K562 (cell line): ENCODE data around the gene ZNRF3. TPM values are rescaled to one million over a fixed set of nuclear protein-coding genes. Genes with fewer than 3 reads are reported as not detected.

Experiments
- ATAC-seq: fragments of 200-7000 bp; cut with Tn5 transposase; 3 replicates; pipeline ENCODE4 v1.9.1; 2020; ENCODE audit warnings: moderate library complexity
- BruUV-seq: library from RNA; stranded (reverse); fragments of 400-500 nt; replicated peaks from 2 replicates; lab custom pipeline; 2021; lab: Mats Ljungman, UMichigan
- CTCF ChIA-PET: fragments of 300-600 bp; formaldehyde crosslinking; extraction: SDS; loops from one replicate; lab custom pipeline; 2021; ENCODE audit warnings: low intra/inter-chr PET ratio; lab: Yijun Ruan, JAX
- POLR2A ChIA-PET: fragments of 300-600, 350-650 bp; sonication (Branson Sonifier 250); formaldehyde crosslinking; extraction: SDS; loops from one replicate; lab custom pipeline; 2021; ENCODE audit warnings: antibody characterized with exemption, inconsistent platforms; lab: Yijun Ruan, JAX
- DNase-seq, 4 experiments: peaks; one replicate each; pipeline versions ENCODE4 v3.0.0 to v3.0.0-alpha.2; 2011 to 2018; ENCODE audit warnings: low spot score in 3 of 4, mixed read lengths in 3 of 4; ENCODE audit errors: extremely low read depth in 1 of 4
- FAIRE-seq: peaks from 2 replicates; lab custom pipeline; 2011; peaks lifted over from hg19 to GRCh38; lab: Jason Lieb, UNC
- H2AFZ ChIP-seq: 2 replicates; pipeline ENCODE4 v1.6.0; 2011; ENCODE audit warnings: low read depth, low read length, control low read depth, inconsistent platforms
- H3K27ac ChIP-seq: fragments of 200-600 bp; 3 replicates; pipeline ENCODE4 v1.8.0; 2011; ENCODE audit warnings: low read depth, mild to moderate bottlenecking, control low read depth, inconsistent platforms, low read length, moderate library complexity, mixed read lengths; ENCODE audit errors: extremely low read depth
- H3K27me3 ChIP-seq, 2 experiments: fragments of 300-600 bp in 1 of 2; 2 replicates in 1 of 2; 3 replicates in 1 of 2; pipeline versions ENCODE4 v1.6.0 to v1.8.0; 2011; ENCODE audit warnings: inconsistent platforms in 2 of 2, low read length in 2 of 2, mild to moderate bottlenecking in 1 of 2, mixed read lengths in 1 of 2, moderate library complexity in 1 of 2; ENCODE audit not compliant: control insufficient read depth in 2 of 2, insufficient read depth in 2 of 2
- H3K36me3 ChIP-seq: fragments of 300-600 bp; 3 replicates; pipeline ENCODE4 v1.8.0; 2011; ENCODE audit warnings: mild to moderate bottlenecking, low read length, inconsistent platforms; ENCODE audit not compliant: control insufficient read depth, insufficient read depth
- H3K4me1 ChIP-seq, 2 experiments: fragments of 200-600 bp in 1 of 2; replicated peaks in 1 of 2; 2 replicates in 1 of 2; 3 replicates in 1 of 2; pipeline versions ENCODE4 v1.5.1 to v1.8.0; 2011; ENCODE audit warnings: inconsistent platforms in 2 of 2, low read length in 2 of 2, mild to moderate bottlenecking in 1 of 2, mixed read lengths in 1 of 2, moderate library complexity in 1 of 2; ENCODE audit not compliant: control insufficient read depth in 2 of 2, insufficient read depth in 2 of 2
- H3K4me2 ChIP-seq: 2 replicates; pipeline ENCODE4 v1.6.1; 2011; ENCODE audit warnings: low read length, control low read depth, inconsistent platforms, mixed read lengths; ENCODE audit not compliant: insufficient read depth
- H3K4me3 ChIP-seq: fragments of 200-600 bp; sonication (generic), shearing (Covaris generic); 2 replicates; pipeline ENCODE4 v1.5.1; 2016; ENCODE audit warnings: control low read depth, inconsistent platforms
- H3K79me2 ChIP-seq: fragments of 200-600 bp; 3 replicates; pipeline ENCODE4 v1.8.0; 2011; ENCODE audit warnings: low read length, inconsistent platforms; ENCODE audit not compliant: control insufficient read depth, insufficient read depth
- H3K9ac ChIP-seq, 2 experiments: 2 replicates each; pipeline versions ENCODE4 v1.6.0 to v1.6.1; 2011; ENCODE audit warnings: low read depth in 2 of 2, low read length in 2 of 2, control low read depth in 1 of 2, inconsistent platforms in 1 of 2, mild to moderate bottlenecking in 1 of 2, mixed read lengths in 1 of 2; ENCODE audit not compliant: insufficient read depth in 1 of 2
- H3K9me1 ChIP-seq: one replicate; pipeline ENCODE4 v1.6.0; 2011; ENCODE audit warnings: inconsistent platforms, mild to moderate bottlenecking, low read length, moderate library complexity; ENCODE audit not compliant: control insufficient read depth, insufficient read depth
- H3K9me3 ChIP-seq: replicated peaks from 2 replicates; pipeline ENCODE4 v1.5.1; 2011; ENCODE audit warnings: low read depth, low read length, inconsistent platforms; ENCODE audit not compliant: control insufficient read depth, insufficient read depth
- H4K20me1 ChIP-seq: replicated peaks from 2 replicates; pipeline ENCODE4 v1.6.1; 2011; ENCODE audit warnings: low read length, inconsistent platforms, mixed read lengths; ENCODE audit not compliant: control insufficient read depth, insufficient read depth
- BDP1 ChIP-seq: IDR thresholded peaks from 3 replicates; pipeline ENCODE4 v1.6.1; 2011; ENCODE audit not compliant: insufficient read length, insufficient read depth
- BRCA1 ChIP-seq, 2 experiments: fragments of 450-650 bp in 1 of 2; sonication (generic) in 1 of 2; formaldehyde crosslinking in 1 of 2; IDR thresholded peaks; 2 replicates each; pipeline versions ENCODE4 v1.5.0 to v1.6.1; 2017 to 2020; ENCODE audit warnings: mild to moderate bottlenecking in 1 of 2, missing genetic modification reagents in 1 of 2
- CBFA2T3 ChIP-seq: fragments of 450-650 bp; IDR thresholded peaks from 2 replicates; pipeline ENCODE4 v1.6.1; 2017
- ERF ChIP-seq: fragments of 450-650 bp; formaldehyde crosslinking; IDR thresholded peaks from 2 replicates; pipeline ENCODE4 v1.4.0; 2020; ENCODE audit warnings: mild to moderate bottlenecking, mixed read lengths
- FOS ChIP-seq: IDR thresholded peaks from 3 replicates; pipeline ENCODE4 v1.6.1; 2011; ENCODE audit not compliant: insufficient read length; ENCODE audit errors: extremely low read depth
- GABPB1 ChIP-seq: sonication (generic); formaldehyde crosslinking; IDR thresholded peaks from 2 replicates; pipeline ENCODE4 v1.8.0; 2022; ENCODE audit warnings: mild to moderate bottlenecking, missing genetic modification reagents
- GATA2 ChIP-seq: sonication (generic); formaldehyde crosslinking; IDR thresholded peaks from 2 replicates; pipeline ENCODE4 v1.4.0; 2020; ENCODE audit warnings: mild to moderate bottlenecking, missing genetic modification reagents
- MED1 ChIP-seq: sonication (generic); formaldehyde crosslinking; IDR thresholded peaks from 2 replicates; pipeline ENCODE4 v1.8.1; 2023; ENCODE audit warnings: missing genetic modification reagents, borderline replicate concordance
- NBN ChIP-seq: fragments of 450-650 bp; IDR thresholded peaks from 2 replicates; pipeline ENCODE4 v1.6.1; 2016; ENCODE audit warnings: low read depth, mild to moderate bottlenecking
- NFE2 ChIP-seq: IDR thresholded peaks from 2 replicates; pipeline ENCODE4 v1.6.1; 2014; ENCODE audit warnings: antibody characterized with exemption, low read depth
- NONO ChIP-seq, 2 experiments: fragments of 200-400 bp in 1 of 2; fragments of 450-650 bp in 1 of 2; formaldehyde crosslinking in 1 of 2; IDR thresholded peaks; 2 replicates each; pipeline ENCODE4 v1.6.1; 2017; ENCODE audit warnings: low read depth in 2 of 2, mild to moderate bottlenecking in 2 of 2, moderate library complexity in 2 of 2, low read length in 1 of 2
- PRDM10 ChIP-seq: fragments of 450-650 bp; IDR thresholded peaks from 2 replicates; pipeline ENCODE4 v1.6.1; 2018; ENCODE audit not compliant: partially characterized antibody
- PRMT5 ChIP-seq: sonication (generic); formaldehyde crosslinking; IDR thresholded peaks from 2 replicates; pipeline ENCODE4 v1.5.0; 2020; ENCODE audit warnings: missing genetic modification reagents
- PTTG1 ChIP-seq: fragments of 450-650 bp; IDR thresholded peaks from 2 replicates; pipeline ENCODE4 v1.6.1; 2016; ENCODE audit warnings: low read depth, mild to moderate bottlenecking, missing genetic modification characterization, missing compliant biosample characterization
- RFX1 ChIP-seq: fragments of 450-650 bp; IDR thresholded peaks from 2 replicates; pipeline ENCODE4 v1.6.1; 2016; ENCODE audit warnings: mild to moderate bottlenecking, moderate library complexity
- THAP12 ChIP-seq: fragments of 250-450 bp; sonication (Bioruptor Pico); IDR thresholded peaks from 2 replicates; pipeline ENCODE4 v1.9.0; 2021; ENCODE audit warnings: mild to moderate bottlenecking, inconsistent platforms
- ZBTB2 ChIP-seq: fragments of 450-650 bp; IDR thresholded peaks from 2 replicates; pipeline ENCODE4 v1.6.1; 2016; ENCODE audit warnings: antibody characterized with exemption
- ZNF253 ChIP-seq: fragments of 250-450 bp; sonication (Bioruptor Pico); conservative IDR thresholded peaks from 2 replicates; pipeline ENCODE4 v1.6.1; 2021; ENCODE audit warnings: mild to moderate bottlenecking
- ZNF316 ChIP-seq: fragments of 450-650 bp; IDR thresholded peaks from 2 replicates; pipeline ENCODE4 v1.6.1; 2016
- WGBS: fragments of 100-300 bp; shearing (Covaris generic); methylation state at CpG from one replicate; pipeline ENCODE4 v1.1.6; 2016; ENCODE audit warnings: low coverage, mixed read lengths; ENCODE audit not compliant: insufficient coverage; ENCODE audit errors: missing lambda C conversion rate; 5-methylcytosine and 5-hydroxymethylcytosine counted together
- in situ Hi-C: fragments of 300-500 bp; cut with MboI; formaldehyde crosslinking; loops from 4 replicates; pipeline ENCODE4 v1.15.0; 2018; ENCODE audit warnings: inconsistent platforms, mixed read lengths
- intact Hi-C: fragments of 100-400 bp; cut with micrococcal nuclease; formaldehyde crosslinking; loops from 2 replicates; pipeline ENCODE4 v1.14.2; 2022
- polyA plus RNA-seq, 8 experiments: library from polyadenylated mRNA; depleted of rRNA in 4 of 8; stranded (reverse) in 5 of 8; unstranded in 3 of 8; fragments of >200 nt; fragmentation: Nextera tagmentation in 2 of 8; fragmentation: Illumina TruSeq in 1 of 8; extraction: Ambion mirVana in 2 of 8; extraction: Trizol in 1 of 8; gene quantifications; 2 replicates each; pipeline versions ENCODE4 v1.2.1 to v1.2.3, GENCODE V29; 2011 to 2014; ENCODE audit warnings: inconsistent platforms in 1 of 8, missing spikeins in 1 of 8
- total RNA-seq, 7 experiments: library from RNA; depleted of rRNA in 6 of 7; stranded (reverse); fragments of >200 nt in 6 of 7; fragmentation: Illumina TruSeq in 2 of 7; extraction: Trizol in 2 of 7; gene quantifications; 2 replicates each; pipeline versions ENCODE4 v1.2.1 to v1.2.3, GENCODE V29; 2011 to 2021; ENCODE audit warnings: low replicate concordance in 1 of 7

The ZNRF3 gene
- total and polyA plus RNA-seq, 9 of the 15 experiments (the other 6 are each of a cell fraction or from before 2014, with no cell fraction given), result 0.41 to 5.9 (median 1.7) TPM

GRCh38 chr22:28948424-28948823 lies 65.1 kb downstream of the ZNRF3 start:
- ChIA-PET POLR2A (interaction anchor here (0.7 to 0.9 kb wide), 2 partner anchors 13 to 71 kb away, joined by 3 read pairs; no protein-coding TSS in a partner anchor), CTCF (no interaction called here)
- WGBS, result 77% methylated on average over 1 of the region's 1 CpG
- Histone ChIP-seq H2AFZ (no peak overlapping the region), H3K9me3 (no peaks in the 10 kb centered on the region), H3K4me2 (no peak overlapping the region), H3K36me3 (no peaks in the 10 kb centered on the region), H3K4me3 (no peak overlapping the region), H3K9me1 (no peaks in the 10 kb centered on the region), H3K27me3 (no peaks in the 10 kb centered on the region), H3K4me1 (no peaks in the 10 kb centered on the region; a peak in 1 of 5 replicates), H4K20me1 (no peaks in the 10 kb centered on the region), H3K79me2 (no peaks in the 10 kb centered on the region), H3K9ac (no peak overlapping the region), H3K27ac (no peak overlapping the region)
- BruUV-seq, result no TSS peak
- intact Hi-C loops (no loop called here), in situ Hi-C loops (no loop called here)
- FAIRE-seq (no peak), DNase-seq (no peak), ATAC-seq (no peak)
- no peak for TF ChIP-seq BDP1
- no peak for TF ChIP-seq NBN
- TF ChIP-seq MED1 (CRISPR knock-in tag), result no peak
- no peak for TF ChIP-seq PTTG1
- no peak for TF ChIP-seq PRMT5 (CRISPR knock-in tag)
- no peak for TF ChIP-seq THAP12 (CRISPR knock-in tag)
- TF ChIP-seq ZNF316, result no peak
- no peak for TF ChIP-seq RFX1
- TF ChIP-seq GATA2 (CRISPR knock-in tag), result no peak
- no peak for TF ChIP-seq FOS
- TF ChIP-seq NFE2, result no peak
- no peak for TF ChIP-seq PRDM10
- TF ChIP-seq BRCA1 (IDR thresholded peaks at IDR 0.05), result no peak
- TF ChIP-seq BRCA1 (CRISPR knock-in tag; IDR thresholded peaks at IDR 0.05), result no peak
- TF ChIP-seq NONO (IDR thresholded peaks at IDR 0.05; ENCODE audit: low read depth in 2 of 2, low read length in 1 of 2), result no peak
- TF ChIP-seq GABPB1 (CRISPR knock-in tag), result no peak
- TF ChIP-seq ZNF253 (CRISPR knock-in tag), result no peak
- TF ChIP-seq ERF (CRISPR knock-in tag), result no peak
- TF ChIP-seq ZBTB2, result no peak
- TF ChIP-seq CBFA2T3, result no peak
